SK-N-SH treated with all-trans-retinoic acid at 6 μM for 48 hours (cell line): ENCODE measurements around the gene NF1.
A peak's percentile ranks its signal among the peaks of the same experiment; 100 is the strongest.

Source experiments
- ATAC-seq: fragments of 200-7000 bp; cut with Tn5 transposase; 3 replicates; pipeline ENCODE4 v1.9.1; 2020; ENCODE audit warnings: mild to moderate bottlenecking, moderate library complexity
- BACH2 ChIP-seq: fragments of 250-450 bp; sonication (Bioruptor Pico); IDR thresholded peaks from 2 replicates; pipeline ENCODE4 v1.9.0; 2021; ENCODE audit warnings: mild to moderate bottlenecking, borderline replicate concordance
- CREB5 ChIP-seq: fragments of 250-450 bp; sonication (Bioruptor Pico); IDR thresholded peaks from 2 replicates; pipeline ENCODE4 v1.5.1; 2020; ENCODE audit warnings: low read depth, mild to moderate bottlenecking, moderate library complexity
- CSDC2 ChIP-seq: fragments of 250-450 bp; sonication (Bioruptor Pico); IDR thresholded peaks from 2 replicates; pipeline ENCODE4 v1.5.0; 2020; ENCODE audit warnings: mild to moderate bottlenecking, moderate library complexity
- CSRNP3 ChIP-seq: fragments of 250-450 bp; sonication (Bioruptor Pico); IDR thresholded peaks from 2 replicates; pipeline ENCODE4 v1.5.1; 2021; ENCODE audit warnings: mild to moderate bottlenecking, moderate library complexity
- ESRRG ChIP-seq: fragments of 250-450 bp; sonication (Bioruptor Pico); IDR thresholded peaks from 2 replicates; pipeline ENCODE4 v1.6.1; 2021; ENCODE audit warnings: mild to moderate bottlenecking
- GLIS3 ChIP-seq: fragments of 250-450 bp; sonication (Bioruptor Pico); IDR thresholded peaks from 2 replicates; pipeline ENCODE4 v1.5.0; 2020; ENCODE audit warnings: mild to moderate bottlenecking, moderate library complexity
- ISL1 ChIP-seq: fragments of 250-450 bp; sonication (Bioruptor Pico); IDR thresholded peaks from 2 replicates; pipeline ENCODE4 v2.1.2; 2022; ENCODE audit warnings: mild to moderate bottlenecking, moderate library complexity
- OSR1 ChIP-seq: fragments of 250-450 bp; sonication (Bioruptor Pico); IDR thresholded peaks from 2 replicates; pipeline ENCODE4 v1.8.0; 2022; ENCODE audit warnings: moderate library complexity, mild to moderate bottlenecking, inconsistent platforms
- PATZ1 ChIP-seq: fragments of 250-450 bp; sonication (Bioruptor Pico); IDR thresholded peaks from 2 replicates; pipeline ENCODE4 v1.8.0; 2020; ENCODE audit warnings: mild to moderate bottlenecking, moderate library complexity, borderline replicate concordance
- PPARA ChIP-seq: fragments of 250-450 bp; sonication (Bioruptor Pico); IDR thresholded peaks from 2 replicates; pipeline ENCODE4 v1.5.0; 2020; ENCODE audit warnings: mild to moderate bottlenecking, borderline replicate concordance
- RARB ChIP-seq: fragments of 250-450 bp; sonication (Bioruptor Pico); IDR thresholded peaks from 2 replicates; pipeline ENCODE4 v1.8.0; 2021; ENCODE audit warnings: mild to moderate bottlenecking, moderate library complexity
- SNAI2 ChIP-seq: fragments of 250-450 bp; sonication (Bioruptor Pico); IDR thresholded peaks from 2 replicates; pipeline ENCODE4 v1.5.0; 2020; ENCODE audit warnings: mild to moderate bottlenecking, moderate library complexity
- TCF4 ChIP-seq: fragments of 250-450 bp; sonication (Bioruptor Pico); IDR thresholded peaks from 2 replicates; pipeline ENCODE4 v1.8.0; 2021; ENCODE audit warnings: mild to moderate bottlenecking, moderate library complexity, borderline replicate concordance
- TOX ChIP-seq: fragments of 250-450 bp; sonication (Bioruptor Pico); IDR thresholded peaks from 2 replicates; pipeline ENCODE4 v1.8.0; 2021; ENCODE audit warnings: mild to moderate bottlenecking, moderate library complexity, borderline replicate concordance
- ZFP3 ChIP-seq: fragments of 250-450 bp; sonication (Bioruptor Pico); IDR thresholded peaks from 2 replicates; pipeline ENCODE4 v1.5.0; 2020; ENCODE audit warnings: mild to moderate bottlenecking, moderate library complexity
- ZFP30 ChIP-seq: fragments of 450-650 bp; formaldehyde crosslinking; IDR thresholded peaks from 2 replicates; pipeline ENCODE4 v1.5.0; 2022; ENCODE audit warnings: mild to moderate bottlenecking, moderate library complexity
- ZNF565 ChIP-seq: fragments of 450-650 bp; formaldehyde crosslinking; conservative IDR thresholded peaks from 2 replicates; pipeline ENCODE4 v1.5.0; 2020; ENCODE audit warnings: low read depth, mild to moderate bottlenecking, moderate library complexity
- ZNF70 ChIP-seq: fragments of 450-650 bp; formaldehyde crosslinking; IDR thresholded peaks from 2 replicates; pipeline ENCODE4 v1.5.0; 2020; ENCODE audit warnings: mild to moderate bottlenecking, moderate library complexity
- ZNF8 ChIP-seq: fragments of 450-650 bp; formaldehyde crosslinking; IDR thresholded peaks from 2 replicates; pipeline ENCODE4 v1.5.0; 2020; ENCODE audit warnings: mild to moderate bottlenecking, moderate library complexity
- TF ChIP-seq, protein P1 (sequence below): fragments of 250-450 bp; sonication (Bioruptor Pico); IDR thresholded peaks from 2 replicates; pipeline ENCODE4 v1.8.0; 2021; ENCODE audit warnings: low read depth, mild to moderate bottlenecking, moderate library complexity, borderline replicate concordance

Gene NF1

GRCh38 chr17:31373150-31374093 lies 278.6 kb downstream of the NF1 start:
- TF ChIP-seq CSDC2: no peak
- TF ChIP-seq TOX (CRISPR knock-in tag): no peak
- TF ChIP-seq ZNF8: no peak
- no peak for TF ChIP-seq PATZ1 (CRISPR knock-in tag)
- TF ChIP-seq OSR1: no peak
- no peak for TF ChIP-seq ESRRG
- TF ChIP-seq CSRNP3 (CRISPR knock-in tag): no peak
- no peak for TF ChIP-seq GLIS3 (CRISPR knock-in tag)
- no peak for TF ChIP-seq ZFP3 (CRISPR knock-in tag)
- no peak for TF ChIP-seq ZNF70 (CRISPR knock-in tag)
- no peak for TF ChIP-seq ZNF565 (CRISPR knock-in tag)
- TF ChIP-seq, protein P1, sequence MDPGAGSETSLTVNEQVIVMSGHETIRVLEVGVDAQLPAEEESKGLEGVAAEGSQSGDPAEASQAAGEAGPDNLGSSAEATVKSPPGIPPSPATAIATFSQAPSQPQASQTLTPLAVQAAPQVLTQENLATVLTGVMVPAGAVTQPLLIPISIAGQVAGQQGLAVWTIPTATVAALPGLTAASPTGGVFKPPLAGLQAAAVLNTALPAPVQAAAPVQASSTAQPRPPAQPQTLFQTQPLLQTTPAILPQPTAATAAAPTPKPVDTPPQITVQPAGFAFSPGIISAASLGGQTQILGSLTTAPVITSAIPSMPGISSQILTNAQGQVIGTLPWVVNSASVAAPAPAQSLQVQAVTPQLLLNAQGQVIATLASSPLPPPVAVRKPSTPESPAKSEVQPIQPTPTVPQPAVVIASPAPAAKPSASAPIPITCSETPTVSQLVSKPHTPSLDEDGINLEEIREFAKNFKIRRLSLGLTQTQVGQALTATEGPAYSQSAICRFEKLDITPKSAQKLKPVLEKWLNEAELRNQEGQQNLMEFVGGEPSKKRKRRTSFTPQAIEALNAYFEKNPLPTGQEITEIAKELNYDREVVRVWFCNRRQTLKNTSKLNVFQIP (CRISPR knock-in tag): no peak
- TF ChIP-seq SNAI2 (CRISPR knock-in tag): no peak
- no peak for TF ChIP-seq ISL1
- peak; percentile 91 for ATAC-seq

GRCh38 chr17:31374094-31374447 lies 279.3 kb downstream of the NF1 start:
- no peak for TF ChIP-seq RARB (CRISPR knock-in tag)
- TF ChIP-seq ZNF70 (CRISPR knock-in tag): no peak
- no peak for TF ChIP-seq CREB5 (CRISPR knock-in tag)
- TF ChIP-seq OSR1: no peak
- TF ChIP-seq PPARA (CRISPR knock-in tag): no peak
- no peak for ATAC-seq

DNA sequence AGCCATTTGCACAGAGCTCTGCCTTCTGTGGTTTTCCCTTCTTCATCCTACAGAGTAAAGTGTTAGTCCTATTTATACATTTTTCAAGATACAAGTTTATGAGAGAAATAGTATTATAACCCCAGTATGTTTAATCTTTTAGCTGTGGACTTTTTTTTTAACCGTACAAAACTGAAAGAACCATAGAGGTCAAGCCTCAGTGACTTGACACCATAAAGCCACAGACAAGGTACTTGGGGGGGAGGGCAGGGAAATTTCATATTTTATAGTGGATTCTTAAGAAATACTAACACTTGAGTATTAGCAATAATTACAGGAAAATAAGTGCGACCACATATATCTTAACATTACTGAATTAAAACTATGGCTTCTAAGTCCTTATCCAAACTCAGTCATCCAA lies 279.7 kb downstream of the NF1 start:
- TF ChIP-seq OSR1: no peak
- no peak for TF ChIP-seq CSRNP3 (CRISPR knock-in tag)
- no peak for TF ChIP-seq BACH2 (CRISPR knock-in tag)
- no peak for TF ChIP-seq RARB (CRISPR knock-in tag)
- TF ChIP-seq TOX (CRISPR knock-in tag): no peak
- no peak for TF ChIP-seq PPARA (CRISPR knock-in tag)
- no peak for TF ChIP-seq CREB5 (CRISPR knock-in tag)
- no peak for TF ChIP-seq PATZ1 (CRISPR knock-in tag)
- TF ChIP-seq ZNF565 (CRISPR knock-in tag): no peak
- no peak for TF ChIP-seq GLIS3 (CRISPR knock-in tag)
- TF ChIP-seq SNAI2 (CRISPR knock-in tag): no peak
- TF ChIP-seq ESRRG: no peak
- TF ChIP-seq ZFP30 (CRISPR knock-in tag): no peak
- TF ChIP-seq ISL1: no peak
- no peak for TF ChIP-seq TCF4 (CRISPR knock-in tag)
- no peak for ATAC-seq
